Heart left ventricle (tissue), 16 donors: ENCODE results near the gene SORL1. TPM values are rescaled to one million over a fixed set of nuclear protein-coding genes. Genes with fewer than 3 reads are reported as not detected.

Source experiments
- ATAC-seq, 4 donors: fragments of 200-7000 bp; cut with Tn5 transposase; one replicate each; pipeline ENCODE4 v1.9.1; 2020 to 2022; ENCODE audit warnings: moderate library complexity in 4 of 4, mild to moderate bottlenecking in 3 of 4, moderate number of reproducible peaks in 1 of 4
- DNase-seq, 5 donors: peaks; one replicate each; pipeline ENCODE4 v3.0.0-alpha.2; 2020
- H3K27ac ChIP-seq, 12 donors: fragments of 200-600 bp; sonication (generic) in 4 of 12; one replicate each; pipeline versions ENCODE4 v1.5.0 to v1.8.0; 2016 to 2022; ENCODE audit warnings: mild to moderate bottlenecking in 2 of 12
- H3K27me3 ChIP-seq, 9 donors: fragments of 200-600 bp; sonication (generic) in 2 of 9; one replicate each; pipeline versions ENCODE4 v1.5.1 to v1.8.0; 2016 to 2022; ENCODE audit warnings: mild to moderate bottlenecking in 3 of 9
- H3K36me3 ChIP-seq, 9 donors: fragments of 200-600 bp; sonication (generic) in 2 of 9; one replicate each; pipeline versions ENCODE4 v1.5.0 to v1.8.0; 2018 to 2022; ENCODE audit warnings: mild to moderate bottlenecking in 2 of 9
- H3K4me1 ChIP-seq, 12 donors: fragments of 200-600 bp; sonication (generic) in 4 of 12; one replicate each; pipeline versions ENCODE4 v1.5.0 to v1.8.0; 2016 to 2022; ENCODE audit warnings: mild to moderate bottlenecking in 3 of 12
- H3K4me3 ChIP-seq, 12 donors: fragments of 200-600 bp; sonication (generic) in 4 of 12; one replicate each; pipeline versions ENCODE4 v1.5.0 to v1.8.0; 2017 to 2022; ENCODE audit warnings: mild to moderate bottlenecking in 9 of 12, moderate library complexity in 4 of 12
- H3K9me3 ChIP-seq, 12 donors: fragments of 200-600 bp; sonication (generic) in 4 of 12; one replicate each; pipeline versions ENCODE4 v1.5.0 to v1.8.0; 2016 to 2022; ENCODE audit warnings: mild to moderate bottlenecking in 1 of 12
- CTCF ChIP-seq, 12 donors: fragments of 200-600 bp; sonication (generic) in 4 of 12; IDR thresholded peaks; one replicate each; pipeline versions ENCODE4 v1.5.0 to v1.8.0; 2018 to 2022; ENCODE audit warnings: antibody characterized with exemption in 12 of 12, mild to moderate bottlenecking in 5 of 12
- POLR2A ChIP-seq, 2 donors: fragments of 450-650 bp; IDR thresholded peaks; one replicate each; pipeline ENCODE4 v1.6.1; 2017; ENCODE audit warnings: antibody characterized with exemption in 2 of 2, mild to moderate bottlenecking in 2 of 2, moderate library complexity in 2 of 2
- WGBS, 4 donors: extraction: QIAGEN DNeasy Blood & Tissue Kit in 2 of 4; methylation state at CpG; one replicate each; pipeline versions ENCODE4 v1.1.5 to v1.1.7; 2013 to 2018; 5-methylcytosine and 5-hydroxymethylcytosine counted together
- intact Hi-C, 10 donors: fragments of 100-400 bp; cut with DNase I; formaldehyde crosslinking; loops; one replicate each; pipeline versions ENCODE4 v1.11.1 to v1.14.2; 2022
- polyA plus RNA-seq, 2 donors: library from polyadenylated mRNA; stranded (reverse); fragments of 200-250 nt; gene quantifications; one replicate each; pipeline ENCODE4 v1.2.3, GENCODE V29; 2013
- total RNA-seq, 9 donors: library from RNA; depleted of rRNA in 2 of 9; stranded (reverse); fragments of >200 nt in 2 of 9; fragmentation: NEBNext Ultra II Directional in 3 of 9; extraction: Animal tissue kit (Norgen Biotek cat#: 25700) in 3 of 9; gene quantifications; one replicate each; pipeline versions ENCODE4 v1.1.0 to v1.2.4, GENCODE V29; 2016 to 2023
- donor health status: ischemic (EF 13 %, LVEDD 7.1; RV severe dilation, severe dysfunction).
- donor health status: healthy with polysubstance abuse.
- donor health status: DM: no; HTN: yes; CAD: no.
- donor health status: DM: no; HTN: no; CAD: no.
- donor health status: ischemic (EF 25% LVEDD 6.9; RV normal size, moderate dysfunction).
- donor health status: ischemic (EF 25% LVEDD 5.7; RV mildly dilated, moderate dysfunction).
- donor health status: healthy.
- donor health status: DM: yes; HTN: yes; CAD: no.
- donor health status: ischemic (EF 35%, LVEDD 5.7; RV mildly dilated, moderate dysfunction).
- donor health status: nonischemic (EF 11% LVEDD 7.7; RV severe dilation, severe dysfunction).
- donor health status: DM: yes; HTN: yes; CAD: no.
- donor health status: PGD.
- donor health status: ischemic (EF 29% LVEDD 5.4; RV normal size, mild dysfunction).
- donor health status: nonischemic (EF 23%, LVEDD 6.1; RV moderate dilation, normal function).

The SORL1 gene
- total and polyA plus RNA-seq, 11 donors, result 0.72 to 20.5 (median 5.2) TPM

GRCh38 chr11:121652971-121653370 lies 200.9 kb downstream of the SORL1 start:
- H3K4me1 ChIP-seq, result peaks cover 0 to 21% (median 12%) of the 10 kb centered on the region in 12 donors
- DNase-seq, result no peak
- ATAC-seq, result no peak
- no peak overlapping the region for H3K27ac ChIP-seq
- H3K36me3 ChIP-seq, result no peaks in the 10 kb centered on the region
- H3K9me3 ChIP-seq, result no peaks in the 10 kb centered on the region
- H3K4me3 ChIP-seq, result no peak overlapping the region
- intact Hi-C loops, result loop anchor here in 4 of 10 donors (5.0 to 10.0 kb wide), 5 partner anchors 72 to 854 kb away; no protein-coding TSS in a partner anchor
- H3K27me3 ChIP-seq, result no peaks in the 10 kb centered on the region
- TF ChIP-seq POLR2A (IDR thresholded peaks at IDR 0.05) (no peak), CTCF (IDR thresholded peaks at IDR 0.05) (peak in 9 of 12 donors; percentile 20 to 55 (median 36))
- 47 to 57% (median 49%) methylated on average over 3 of the region's 3 CpGs for WGBS, 4 donors

GRCh38 chr11:121654259-121654842 lies 202.2 kb downstream of the SORL1 start:
- WGBS, 4 donors, result 84 to 89% (median 86%) methylated on average over 8 of the region's 8 CpGs
- Histone ChIP-seq H3K27ac (peak overlapping the region in 2 of 12 donors; percentile 88 to 91), H3K9me3 (no peaks in the 10 kb centered on the region), H3K27me3 (no peaks in the 10 kb centered on the region), H3K4me1 (peaks cover 0 to 21% (median 12%) of the 10 kb centered on the region in 12 donors), H3K36me3 (no peaks in the 10 kb centered on the region), H3K4me3 (no peak overlapping the region)
- no peak for ATAC-seq
- intact Hi-C loops, result loop anchor here in 8 of 10 donors (1.0 to 10.0 kb wide), 9 partner anchors 70 to 853 kb away; no protein-coding TSS in a partner anchor
- DNase-seq, result no peak
- TF ChIP-seq CTCF (IDR thresholded peaks at IDR 0.05) (no peak), POLR2A (IDR thresholded peaks at IDR 0.05) (no peak)

- TF ChIP-seq POLR2A (IDR thresholded peaks at IDR 0.05) (no peak), CTCF (IDR thresholded peaks at IDR 0.05) (peak in 1 of 12 donors; percentile 27)
- DNase-seq (no peak), ATAC-seq (peak in 2 of 4 donors; percentile 0 to 3)
- intact Hi-C loops, result loop anchor here (1.0 to 10.0 kb wide), 17 partner anchors 70 to 852 kb away; no protein-coding TSS in a partner anchor
- H3K9me3 ChIP-seq, result no peaks in the 10 kb centered on the region
- no peaks in the 10 kb centered on the region for H3K27me3 ChIP-seq
- peak overlapping the region; percentile 82 to 96 (median 93) for H3K27ac ChIP-seq
- whole genome bisulfite sequencing, 4 donors, result 34 to 44% (median 40%) methylated on average over 15 to 16 of the region's 16 CpGs
- no peaks in the 10 kb centered on the region for H3K36me3 ChIP-seq
- H3K4me3 ChIP-seq, result peak overlapping the region in 11 of 12 donors; percentile 17 to 62 (median 50)
- peaks cover 0 to 21% (median 12%) of the 10 kb centered on the region in 12 donors for H3K4me1 ChIP-seq
Observed at GRCh38 chr11:121654843-121655536, 202.9 kb downstream of the SORL1 start.
